GM12875 (cell line): ENCODE data around the gene GRK5.

Experiments used
- H3K4me3 ChIP-seq: one replicate; pipeline ENCODE4 v1.5.1; 2011; ENCODE audit warnings: low read depth, low read length, control low read depth
- CTCF ChIP-seq: IDR thresholded peaks from 2 replicates; pipeline ENCODE4 v1.5.1; 2011; ENCODE audit warnings: low read depth, mild to moderate bottlenecking, control low read depth, inconsistent platforms, low read length, moderate library complexity, borderline replicate concordance; ENCODE audit not compliant: insufficient read depth

GRK5 gene

DNA sequence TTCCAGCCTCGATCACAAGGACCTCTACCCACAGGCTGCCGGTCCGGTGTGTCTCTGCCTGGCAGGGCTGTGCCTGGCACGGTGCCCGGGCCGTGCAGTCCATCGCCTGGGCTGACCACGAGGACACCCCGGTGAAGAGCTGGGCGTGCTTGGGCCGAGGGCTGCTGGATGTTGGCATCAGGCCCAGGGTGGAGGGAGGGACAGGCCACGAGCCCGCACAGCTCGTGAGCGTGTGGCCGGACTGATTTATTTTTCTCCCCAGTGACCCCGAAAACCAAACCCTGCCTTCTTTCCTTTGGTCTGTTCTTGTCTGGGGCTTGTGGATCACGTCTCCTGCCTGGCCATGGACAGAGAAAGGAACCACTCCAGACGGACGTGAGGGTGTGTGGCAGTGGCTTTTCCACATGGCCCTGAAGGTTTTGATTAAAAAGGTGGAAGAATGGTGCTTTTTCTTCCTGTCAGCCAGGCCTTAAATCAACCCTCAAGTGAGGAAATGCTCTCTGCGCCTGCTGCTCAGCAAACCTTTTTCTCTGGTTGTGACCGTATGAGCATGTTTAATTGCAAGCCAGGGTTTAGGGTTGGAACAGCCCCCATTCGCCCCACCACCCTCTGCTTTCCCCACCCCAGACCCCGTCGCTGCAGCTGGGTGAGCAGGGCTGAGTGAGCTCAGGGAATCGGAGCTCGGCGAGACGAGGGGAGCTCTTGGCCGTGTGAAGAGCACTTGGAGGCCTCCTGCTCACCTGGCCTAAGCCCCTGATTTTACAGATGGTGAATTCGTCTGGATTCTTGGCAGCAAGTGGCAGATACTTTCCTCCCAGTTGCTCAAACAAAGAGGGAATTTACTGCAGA lies 205.1 kb downstream of the GRK5 start:
- no peak for TF ChIP-seq CTCF

DNA sequence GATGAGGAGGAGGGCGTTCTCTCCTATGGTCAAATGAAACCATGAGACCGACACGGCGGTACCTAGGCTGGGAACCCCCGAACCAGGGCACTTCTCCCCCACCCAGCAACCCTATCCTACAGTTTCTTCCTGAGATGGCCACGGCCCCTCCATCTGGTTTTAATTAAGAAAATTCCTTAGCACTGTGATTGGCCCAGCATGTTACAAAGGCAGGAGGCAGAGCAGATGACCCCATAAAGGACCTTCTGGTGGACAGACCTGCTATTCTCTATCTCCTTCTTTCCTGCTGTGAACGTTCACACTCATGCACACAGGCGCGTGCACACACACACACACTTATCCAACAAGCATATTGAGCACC lies 205.7 kb downstream of the GRK5 start:
- H3K4me3 ChIP-seq = no peak overlapping the region
- TF ChIP-seq CTCF = no peak

More for the DNA sequence above, 205.1 kb downstream of the GRK5 start:
- H3K4me3 ChIP-seq = no peak overlapping the region

DNA sequence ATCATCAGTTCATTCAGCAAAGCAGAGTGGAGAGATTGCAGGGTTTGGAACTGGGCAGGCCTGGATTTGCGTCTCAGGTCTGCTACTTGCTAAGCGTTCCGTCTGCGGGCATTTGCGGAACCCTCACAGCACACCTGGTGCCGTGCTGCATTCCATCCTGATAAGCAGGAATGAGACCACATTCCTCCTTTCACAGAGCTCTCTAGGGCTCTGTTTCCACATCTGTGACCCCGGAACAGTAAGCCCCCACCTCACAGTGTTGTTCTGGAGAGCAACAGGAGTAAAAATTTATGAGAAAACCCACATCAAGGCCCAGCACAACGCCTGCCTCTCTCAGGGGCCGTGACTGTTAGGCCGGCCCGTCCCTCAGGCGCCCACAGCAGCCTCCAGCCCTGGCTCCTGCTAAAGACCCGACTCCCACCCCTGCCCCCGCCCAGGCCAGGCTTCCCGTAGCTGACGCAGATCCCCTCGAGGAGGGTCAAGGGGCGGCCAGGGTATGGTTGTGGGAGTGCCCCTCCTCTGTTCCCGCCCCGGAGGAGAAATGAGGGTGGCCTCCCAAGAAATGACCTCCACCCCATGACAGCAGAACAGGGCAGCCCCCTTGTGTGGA lies 206.2 kb downstream of the GRK5 start:
- no peak for TF ChIP-seq CTCF
- no peak overlapping the region for H3K4me3 ChIP-seq

GRCh38 chr10:119414081-119414611 lies 206.8 kb downstream of the GRK5 start:
- no peak overlapping the region for H3K4me3 ChIP-seq
- TF ChIP-seq CTCF = no peak

DNA sequence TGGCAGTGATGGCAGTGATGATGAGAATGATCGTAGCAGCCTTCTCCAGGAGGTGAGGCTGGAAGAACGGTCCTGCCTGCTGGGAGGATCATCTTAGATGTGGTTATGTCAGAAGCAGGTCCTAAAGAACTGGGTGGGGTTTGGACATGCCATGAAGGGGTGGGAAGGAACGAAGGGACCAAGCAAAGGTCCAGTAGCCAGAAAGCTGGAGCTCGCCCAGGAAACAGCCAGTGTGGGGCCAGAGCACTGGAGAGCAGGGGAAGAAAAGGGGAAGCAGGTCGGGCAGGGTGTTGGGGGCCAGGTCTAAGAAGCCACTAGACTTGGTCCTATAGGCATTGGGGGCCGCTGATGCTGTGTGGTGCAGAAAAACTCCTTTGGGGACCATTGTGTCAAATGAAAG lies 207.8 kb downstream of the GRK5 start:
- H3K4me3 ChIP-seq = no peak overlapping the region
- TF ChIP-seq CTCF = no peak

DNA sequence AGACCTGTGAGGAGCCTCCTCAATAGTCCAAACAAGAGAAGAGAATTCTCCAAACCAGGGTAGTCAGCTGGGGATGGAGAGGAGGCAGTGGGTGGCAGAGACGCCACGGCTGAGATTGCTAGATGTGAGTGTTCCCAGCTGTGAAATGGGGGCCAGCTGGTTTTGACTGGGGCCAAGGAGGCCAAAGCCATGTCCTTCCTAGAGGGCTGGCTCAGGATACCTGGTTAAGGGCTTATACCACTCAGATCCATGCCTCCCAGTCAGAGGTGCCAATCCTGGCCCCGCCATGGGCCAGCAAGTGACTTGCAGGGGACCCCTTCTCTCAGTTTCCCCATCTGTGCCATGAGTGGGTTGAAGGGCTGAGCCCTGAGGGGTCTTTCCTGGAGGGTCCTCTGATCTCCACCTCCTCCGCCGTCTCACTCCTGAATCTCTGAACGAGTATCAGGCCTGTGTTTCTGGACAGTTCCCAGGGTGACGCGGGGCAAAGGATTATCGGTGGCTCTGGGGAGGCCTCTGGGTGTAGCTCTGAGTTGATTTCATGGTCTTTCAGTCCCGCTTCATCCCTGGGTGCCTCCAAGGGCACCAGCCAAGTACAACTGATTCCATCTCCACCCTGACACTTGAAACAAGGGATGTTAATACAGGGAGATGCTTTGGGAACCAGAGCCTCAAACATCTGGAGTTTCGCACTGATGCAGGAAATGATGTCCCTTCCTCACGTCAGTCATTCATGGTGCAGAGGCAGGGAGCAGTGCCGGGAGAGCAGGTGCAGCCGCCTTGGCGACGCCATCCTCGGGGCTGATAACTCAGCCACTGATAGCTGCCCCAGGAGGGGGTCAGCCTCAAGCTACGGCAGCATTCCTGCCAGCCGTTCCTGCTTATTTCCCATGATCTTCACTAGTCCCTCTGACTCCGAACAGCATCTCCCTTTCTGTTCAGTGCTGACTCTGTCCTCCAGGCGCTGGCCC lies 208.4 kb downstream of the GRK5 start:
- H3K4me3 ChIP-seq = no peak overlapping the region
- TF ChIP-seq CTCF = no peak
